OCI-LY1 (cell line): ENCODE measurements around the gene CMPK1.

ENCODE experiments used
- H2AFZ ChIP-seq: fragments of 200-600 bp; sonication (generic), shearing (Covaris generic); 2 replicates; pipeline ENCODE4 v1.6.0; 2014; ENCODE audit warnings: antibody characterized with exemption, mild to moderate bottlenecking, low read length
- H3F3A ChIP-seq: fragments of 200-600 bp; sonication (generic), shearing (Covaris generic); 2 replicates; pipeline ENCODE4 v1.6.0; 2014; ENCODE audit warnings: mild to moderate bottlenecking, antibody characterized with exemption, low read length, moderate library complexity; ENCODE audit not compliant: insufficient read depth
- H3K27ac ChIP-seq: fragments of 200-600 bp; sonication (generic); 2 replicates; pipeline ENCODE4 v1.5.1; 2014; ENCODE audit warnings: low read length, mixed run types, mild to moderate bottlenecking, low read depth; ENCODE audit not compliant: poor library complexity, severe bottlenecking
- H3K27me3 ChIP-seq: fragments of 200-600 bp; sonication (generic); 2 replicates; pipeline ENCODE4 v1.6.0; 2014; ENCODE audit warnings: antibody characterized with exemption, mild to moderate bottlenecking, low read length, moderate library complexity; ENCODE audit not compliant: insufficient read depth
- H3K36me3 ChIP-seq: fragments of 200-600 bp; sonication (generic); 2 replicates; pipeline ENCODE4 v1.6.1; 2014; ENCODE audit warnings: mild to moderate bottlenecking, antibody characterized with exemption, low read length, moderate library complexity, mixed read lengths; ENCODE audit not compliant: insufficient read depth
- H3K4me1 ChIP-seq: fragments of 200-600 bp; sonication (generic); 2 replicates; pipeline ENCODE4 v1.5.1; 2014; ENCODE audit warnings: mild to moderate bottlenecking, low read length, moderate library complexity; ENCODE audit not compliant: insufficient read depth, severe bottlenecking
- H3K4me2 ChIP-seq: fragments of 200-600 bp; sonication (generic), shearing (Covaris generic); 2 replicates; pipeline ENCODE4 v1.6.1; 2014; ENCODE audit warnings: low read length
- H3K4me3 ChIP-seq: fragments of 200-600 bp; sonication (generic); 2 replicates; pipeline ENCODE4 v1.5.1; 2014; ENCODE audit warnings: low read length, low read depth, mild to moderate bottlenecking, mixed read lengths; ENCODE audit not compliant: poor library complexity, severe bottlenecking
- H3K79me2 ChIP-seq: fragments of 200-600 bp; shearing (Covaris generic); 2 replicates; pipeline ENCODE4 v1.6.1; 2016; ENCODE audit warnings: mixed run types, low read length, mixed read lengths; ENCODE audit not compliant: insufficient read depth
- H3K9ac ChIP-seq: fragments of 200-600 bp; sonication (generic), shearing (Covaris generic); 2 replicates; pipeline ENCODE4 v1.6.1; 2014; ENCODE audit warnings: mild to moderate bottlenecking, low read length, mixed read lengths
- H3K9me2 ChIP-seq: fragments of 200-600 bp; sonication (generic), shearing (Covaris generic); 2 replicates; pipeline ENCODE4 v1.6.1; 2014; ENCODE audit warnings: low read depth, mild to moderate bottlenecking, low read length, mixed read lengths
- H3K9me3 ChIP-seq: fragments of 200-600 bp; shearing (Covaris generic); 2 replicates; pipeline ENCODE4 v1.6.1; 2014; ENCODE audit warnings: low read length, mixed read lengths
- H4K20me1 ChIP-seq: fragments of 200-600 bp; sonication (generic), shearing (Covaris generic); 2 replicates; pipeline ENCODE4 v1.6.0; 2016; ENCODE audit warnings: mild to moderate bottlenecking, low read length; ENCODE audit not compliant: insufficient read depth
- EZH2 ChIP-seq: fragments of 200-600 bp; sonication (generic), shearing (Covaris generic); IDR thresholded peaks from 2 replicates; pipeline ENCODE4 v1.8.0; 2017; ENCODE audit warnings: borderline replicate concordance, mixed run types, mild to moderate bottlenecking, antibody characterized with exemption, low read length, moderate library complexity, mixed read lengths
- TF ChIP-seq, protein P1 (sequence below): fragments of 200-600 bp; sonication (generic), shearing (Covaris generic); IDR thresholded peaks from 2 replicates; pipeline ENCODE4 v1.5.1; 2017; ENCODE audit warnings: mild to moderate bottlenecking, antibody characterized with exemption, low read length, moderate library complexity, mixed read lengths

Gene CMPK1

DNA sequence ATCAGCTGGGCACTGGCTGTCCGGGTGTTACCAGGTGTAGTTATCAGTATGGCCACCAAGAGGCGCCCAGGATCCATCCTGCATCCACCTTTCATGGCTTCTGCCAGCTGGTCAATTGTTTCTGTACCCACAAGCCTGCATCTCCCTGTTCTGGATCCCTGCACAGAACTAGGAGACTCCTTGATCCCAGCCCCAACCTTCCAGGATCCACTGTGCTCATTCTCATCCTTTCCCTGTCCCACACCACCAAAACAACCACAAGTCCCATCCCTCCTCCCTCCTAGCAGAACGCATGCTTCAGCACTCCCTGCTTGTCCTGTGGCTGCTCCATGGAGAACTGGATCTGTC, 55.3 kb downstream of the CMPK1 start:
- no peaks in the 10 kb centered on the region for H3K79me2 ChIP-seq
- no peaks in the 10 kb centered on the region for H3F3A ChIP-seq
- no peaks in the 10 kb centered on the region for H3K27me3 ChIP-seq
- H3K36me3 ChIP-seq = no peaks in the 10 kb centered on the region
- H4K20me1 ChIP-seq = no peaks in the 10 kb centered on the region
- TF ChIP-seq, protein P1, sequence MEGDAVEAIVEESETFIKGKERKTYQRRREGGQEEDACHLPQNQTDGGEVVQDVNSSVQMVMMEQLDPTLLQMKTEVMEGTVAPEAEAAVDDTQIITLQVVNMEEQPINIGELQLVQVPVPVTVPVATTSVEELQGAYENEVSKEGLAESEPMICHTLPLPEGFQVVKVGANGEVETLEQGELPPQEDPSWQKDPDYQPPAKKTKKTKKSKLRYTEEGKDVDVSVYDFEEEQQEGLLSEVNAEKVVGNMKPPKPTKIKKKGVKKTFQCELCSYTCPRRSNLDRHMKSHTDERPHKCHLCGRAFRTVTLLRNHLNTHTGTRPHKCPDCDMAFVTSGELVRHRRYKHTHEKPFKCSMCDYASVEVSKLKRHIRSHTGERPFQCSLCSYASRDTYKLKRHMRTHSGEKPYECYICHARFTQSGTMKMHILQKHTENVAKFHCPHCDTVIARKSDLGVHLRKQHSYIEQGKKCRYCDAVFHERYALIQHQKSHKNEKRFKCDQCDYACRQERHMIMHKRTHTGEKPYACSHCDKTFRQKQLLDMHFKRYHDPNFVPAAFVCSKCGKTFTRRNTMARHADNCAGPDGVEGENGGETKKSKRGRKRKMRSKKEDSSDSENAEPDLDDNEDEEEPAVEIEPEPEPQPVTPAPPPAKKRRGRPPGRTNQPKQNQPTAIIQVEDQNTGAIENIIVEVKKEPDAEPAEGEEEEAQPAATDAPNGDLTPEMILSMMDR = peak; percentile 83
- no peak for TF ChIP-seq EZH2
- no peak overlapping the region for H3K4me3 ChIP-seq
- no peak overlapping the region for H3K9ac ChIP-seq
- no peaks in the 10 kb centered on the region for H3K4me1 ChIP-seq
- H2AFZ ChIP-seq = no peak overlapping the region
- H3K9me3 ChIP-seq = no peaks in the 10 kb centered on the region
- no peak overlapping the region for H3K4me2 ChIP-seq
- H3K27ac ChIP-seq = no peak overlapping the region
- H3K9me2 ChIP-seq = no peaks in the 10 kb centered on the region

DNA sequence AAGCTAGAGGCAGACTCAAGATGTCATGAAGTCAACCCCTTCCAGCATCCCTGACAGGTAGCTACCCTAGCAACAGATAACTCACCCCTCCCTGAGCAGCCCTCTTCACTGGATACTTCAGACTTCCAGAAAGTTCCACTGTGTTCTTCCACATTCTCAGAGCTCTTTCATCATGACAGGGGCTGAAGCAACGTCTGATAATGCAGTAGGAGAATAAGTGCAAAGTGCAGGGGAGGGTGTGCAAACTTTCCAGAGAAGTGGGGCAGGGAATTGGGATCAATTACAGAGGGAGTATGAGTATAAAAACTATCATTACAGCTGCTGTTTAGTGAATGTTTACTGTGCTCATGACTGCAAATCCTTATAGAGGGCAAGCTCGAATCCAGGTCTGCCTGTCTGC, 56.1 kb downstream of the CMPK1 start:
- no peak overlapping the region for H3K9ac ChIP-seq
- no peak overlapping the region for H3K4me2 ChIP-seq
- no peak for TF ChIP-seq EZH2
- TF ChIP-seq, protein P1 = no peak

DNA sequence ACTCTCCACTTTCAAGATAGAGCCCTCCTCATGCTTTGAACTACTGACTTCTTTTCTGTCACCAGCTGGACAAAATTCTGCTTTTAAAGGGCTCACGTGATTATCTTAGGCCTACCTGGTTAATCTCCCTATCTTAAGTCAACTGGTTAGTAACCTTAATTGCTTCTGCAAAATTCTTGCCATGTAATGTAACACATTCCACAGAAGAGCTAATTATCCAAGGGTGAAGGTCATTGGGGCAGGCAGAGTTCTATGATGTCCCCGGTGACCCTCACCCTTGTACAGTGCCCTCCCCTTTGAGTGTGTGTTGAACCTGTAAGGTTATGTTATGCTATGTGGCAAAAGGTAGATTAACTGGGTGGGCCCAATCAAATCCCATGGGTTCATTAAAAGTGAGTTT, 57.3 kb downstream of the CMPK1 start:
- no peaks in the 10 kb centered on the region for H3K4me1 ChIP-seq
- H3K4me3 ChIP-seq = no peak overlapping the region
- no peaks in the 10 kb centered on the region for H3K9me3 ChIP-seq
- no peaks in the 10 kb centered on the region for H3K36me3 ChIP-seq
- no peaks in the 10 kb centered on the region for H3K79me2 ChIP-seq
- H3F3A ChIP-seq = no peaks in the 10 kb centered on the region
- no peak overlapping the region for H2AFZ ChIP-seq
- no peak overlapping the region for H3K9ac ChIP-seq
- no peaks in the 10 kb centered on the region for H4K20me1 ChIP-seq
- no peak for TF ChIP-seq EZH2
- TF ChIP-seq, protein P1 = no peak
- H3K9me2 ChIP-seq = no peaks in the 10 kb centered on the region
- H3K4me2 ChIP-seq = no peak overlapping the region
- H3K27me3 ChIP-seq = no peaks in the 10 kb centered on the region
- no peak overlapping the region for H3K27ac ChIP-seq

More for the DNA sequence above, 56.1 kb downstream of the CMPK1 start:
- H4K20me1 ChIP-seq = no peaks in the 10 kb centered on the region
- H3F3A ChIP-seq = no peaks in the 10 kb centered on the region
- no peaks in the 10 kb centered on the region for H3K4me1 ChIP-seq
- H3K9me2 ChIP-seq = no peaks in the 10 kb centered on the region
- no peaks in the 10 kb centered on the region for H3K36me3 ChIP-seq
- no peak overlapping the region for H2AFZ ChIP-seq
- H3K79me2 ChIP-seq = no peaks in the 10 kb centered on the region
- no peak overlapping the region for H3K27ac ChIP-seq
- H3K27me3 ChIP-seq = no peaks in the 10 kb centered on the region
- H3K4me3 ChIP-seq = no peak overlapping the region
- no peaks in the 10 kb centered on the region for H3K9me3 ChIP-seq
